Measurements from ENCODE around the gene DNAH12.

The DNAH12 gene

GRCh38 chr3:57397175-57398026 lies 146.7 kb downstream of the DNAH12 start:
- TF ChIP-seq PPARA (CRISPR knock-in tag; IDR thresholded peaks at IDR 0.05; ENCODE audit: borderline replicate concordance) (no peak), CREB5 (CRISPR knock-in tag; IDR thresholded peaks at IDR 0.05; ENCODE audit: low read depth) (no peak), ZNF565 (CRISPR knock-in tag; conservative IDR thresholded peaks at IDR 0.05; ENCODE audit: low read depth) (no peak), RARB (CRISPR knock-in tag; IDR thresholded peaks at IDR 0.05) (no peak), SNAI2 (CRISPR knock-in tag; IDR thresholded peaks at IDR 0.05) (no peak), ZFP3 (CRISPR knock-in tag; IDR thresholded peaks at IDR 0.05) (no peak), ISL1 (CRISPR knock-in tag; IDR thresholded peaks at IDR 0.05) (no peak), CSDC2 (CRISPR knock-in tag; IDR thresholded peaks at IDR 0.05) (no peak), PATZ1 (CRISPR knock-in tag; IDR thresholded peaks at IDR 0.05; ENCODE audit: borderline replicate concordance) (no peak), ZNF8 (CRISPR knock-in tag; IDR thresholded peaks at IDR 0.05) (no peak), TOX (CRISPR knock-in tag; IDR thresholded peaks at IDR 0.05; ENCODE audit: borderline replicate concordance) (no peak)

GRCh38 chr3:57393977-57394376 lies 150.2 kb downstream of the DNAH12 start:
- no peak for ATAC-seq
- TF ChIP-seq GLIS3 (CRISPR knock-in tag; IDR thresholded peaks at IDR 0.05) (no peak), PPARA (CRISPR knock-in tag; IDR thresholded peaks at IDR 0.05; ENCODE audit: borderline replicate concordance) (no peak), ZC3H10 (CRISPR knock-in tag; IDR thresholded peaks at IDR 0.05) (no peak), CREB5 (CRISPR knock-in tag; IDR thresholded peaks at IDR 0.05; ENCODE audit: low read depth) (no peak)

More at GRCh38 chr3:57397175-57398026, 146.7 kb downstream of the DNAH12 start:
- ATAC-seq, result peak; percentile 96

GRCh38 chr3:57391767-57392166 lies 152.4 kb downstream of the DNAH12 start:
- ATAC-seq, result no peak
- no peak for TF ChIP-seq ZNF8 (CRISPR knock-in tag; IDR thresholded peaks at IDR 0.05)
- TF ChIP-seq ISL1 (CRISPR knock-in tag; IDR thresholded peaks at IDR 0.05), result no peak
- no peak for TF ChIP-seq POU6F1 (CRISPR knock-in tag; IDR thresholded peaks at IDR 0.05; ENCODE audit: borderline replicate concordance, low read depth)
- TF ChIP-seq SNAI2 (CRISPR knock-in tag; IDR thresholded peaks at IDR 0.05), result no peak
- no peak for TF ChIP-seq GLIS3 (CRISPR knock-in tag; IDR thresholded peaks at IDR 0.05)
- TF ChIP-seq OSR1 (CRISPR knock-in tag; IDR thresholded peaks at IDR 0.05), result no peak
- TF ChIP-seq TCF4 (CRISPR knock-in tag; IDR thresholded peaks at IDR 0.05; ENCODE audit: borderline replicate concordance), result no peak
- no peak for TF ChIP-seq ZNF70 (CRISPR knock-in tag; IDR thresholded peaks at IDR 0.05)
- no peak for TF ChIP-seq CREB5 (CRISPR knock-in tag; IDR thresholded peaks at IDR 0.05; ENCODE audit: low read depth)
- no peak for TF ChIP-seq ZC3H10 (CRISPR knock-in tag; IDR thresholded peaks at IDR 0.05)
- no peak for TF ChIP-seq RARB (CRISPR knock-in tag; IDR thresholded peaks at IDR 0.05)
- no peak for TF ChIP-seq TSHZ2 (CRISPR knock-in tag; IDR thresholded peaks at IDR 0.05)
- TF ChIP-seq TOX (CRISPR knock-in tag; IDR thresholded peaks at IDR 0.05; ENCODE audit: borderline replicate concordance), result no peak
- TF ChIP-seq ZNF565 (CRISPR knock-in tag; conservative IDR thresholded peaks at IDR 0.05; ENCODE audit: low read depth), result no peak
- TF ChIP-seq PPARA (CRISPR knock-in tag; IDR thresholded peaks at IDR 0.05; ENCODE audit: borderline replicate concordance), result no peak
- no peak for TF ChIP-seq ARNTL (CRISPR knock-in tag; IDR thresholded peaks at IDR 0.05; ENCODE audit: borderline replicate concordance, low read depth)
- TF ChIP-seq ZFP3 (CRISPR knock-in tag; IDR thresholded peaks at IDR 0.05), result no peak
